HG02884 (cell line): Measurements from ENCODE around the gene RTRAF.

Source experiments
- ATAC-seq: cut with Tn5 transposase; IDR thresholded peaks from one replicate; pipeline ENCODE4 v1.9.1; 2021; ENCODE audit warnings: mild to moderate bottlenecking, moderate library complexity; ENCODE audit not compliant: unreplicated experiment

The RTRAF gene

GRCh38 chr14:51989293-51990234, at the start of gene RTRAF:
RTRAF (plus strand) TSS chr14:51989546; CDS start chr14:51989640, 94 bp downstream.
- ATAC-seq = peak; percentile 84

- ATAC-seq = no peak
Measured at GRCh38 chr14:51939755-51940301, 49.5 kb upstream of the RTRAF start.

GRCh38 chr14:51942971-51943370, 46.4 kb upstream of the RTRAF start:
- no peak for ATAC-seq

- ATAC-seq = no peak
Measured at GRCh38 chr14:51950007-51950406, 39.3 kb upstream of the RTRAF start.

GRCh38 chr14:51951656-51952055, 37.7 kb upstream of the RTRAF start:
- ATAC-seq = no peak

- ATAC-seq = no peak
Measured at GRCh38 chr14:51954031-51954430, 35.3 kb upstream of the RTRAF start.

GRCh38 chr14:51954657-51955056, 34.7 kb upstream of the RTRAF start:
- ATAC-seq = no peak

- ATAC-seq = no peak
Measured at GRCh38 chr14:51957950-51958349, 31.4 kb upstream of the RTRAF start.

- ATAC-seq = no peak
Measured at GRCh38 chr14:51959928-51960327, 29.4 kb upstream of the RTRAF start.

- ATAC-seq = no peak
Measured at GRCh38 chr14:51960866-51961265, 28.5 kb upstream of the RTRAF start.

GRCh38 chr14:51962711-51963110, 26.6 kb upstream of the RTRAF start:
- ATAC-seq = no peak

GRCh38 chr14:51963286-51963685, 26.1 kb upstream of the RTRAF start:
- no peak for ATAC-seq

GRCh38 chr14:51967521-51967920, 21.8 kb upstream of the RTRAF start:
- ATAC-seq = no peak

GRCh38 chr14:51969852-51970540, 19.4 kb upstream of the RTRAF start:
- ATAC-seq = no peak

- no peak for ATAC-seq
Measured at GRCh38 chr14:51972566-51972965, 16.8 kb upstream of the RTRAF start.

- no peak for ATAC-seq
Measured at GRCh38 chr14:51977075-51977474, 12.3 kb upstream of the RTRAF start.

GRCh38 chr14:51978681-51979085, 10.7 kb upstream of the RTRAF start:
- ATAC-seq = no peak

GRCh38 chr14:51979088-51979709, 10.1 kb upstream of the RTRAF start:
- ATAC-seq = no peak

- peak; percentile 55 for ATAC-seq
Measured at GRCh38 chr14:51981218-51981854, 8.0 kb upstream of the RTRAF start.

- ATAC-seq = no peak
Measured at GRCh38 chr14:51988221-51988620, 1.1 kb upstream of the RTRAF start.

- no peak for ATAC-seq
Measured at GRCh38 chr14:51990488-51990887, 1.1 kb downstream of the RTRAF start.
